Globus pallidus (tissue), 1 donor: ENCODE data around the gene RADIL.

Source experiments
- DNase-seq: peaks from one replicate; pipeline ENCODE4 v3.0.0-alpha.2; 2015; ENCODE audit warnings: low spot score

Gene RADIL

GRCh38 chr7:4754433-4755010, 129.0 kb downstream of the RADIL start:
- no peak for DNase-seq

- DNase-seq, result peak; percentile 69
These were observed 129.7 kb downstream of the RADIL start for GRCh38 chr7:4753598-4754432.

DNA sequence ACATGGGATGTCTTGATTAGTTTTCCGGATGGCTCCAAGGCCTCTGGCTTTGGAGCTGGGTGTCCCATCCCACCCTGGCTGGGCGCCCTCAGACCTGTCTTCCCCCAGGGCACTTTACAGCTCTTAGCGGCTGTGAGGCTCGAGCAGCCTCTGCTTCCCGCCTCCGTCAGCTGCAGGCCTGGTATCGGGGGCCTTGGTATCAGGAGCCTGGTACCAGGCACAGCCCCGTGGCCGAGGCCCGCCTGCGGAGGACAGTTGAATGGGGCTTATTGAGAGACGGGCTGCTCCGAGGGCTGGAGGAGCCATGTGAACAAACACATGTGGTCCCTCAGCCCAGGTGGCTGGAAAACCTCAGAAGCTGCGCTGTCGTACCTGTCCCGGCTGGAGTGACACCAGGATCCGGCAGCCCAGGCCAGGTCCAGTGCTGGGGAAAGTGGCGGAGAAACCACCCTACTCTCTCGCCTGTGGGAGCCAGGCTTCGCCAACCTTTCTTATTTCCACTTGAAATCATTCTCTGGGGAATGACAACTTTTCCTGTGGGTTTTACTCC, 132.0 kb downstream of the RADIL start:
- peak; percentile 87 for DNase-seq

- DNase-seq, result no peak
These were observed 133.7 kb downstream of the RADIL start for GRCh38 chr7:4749798-4750197.

DNA sequence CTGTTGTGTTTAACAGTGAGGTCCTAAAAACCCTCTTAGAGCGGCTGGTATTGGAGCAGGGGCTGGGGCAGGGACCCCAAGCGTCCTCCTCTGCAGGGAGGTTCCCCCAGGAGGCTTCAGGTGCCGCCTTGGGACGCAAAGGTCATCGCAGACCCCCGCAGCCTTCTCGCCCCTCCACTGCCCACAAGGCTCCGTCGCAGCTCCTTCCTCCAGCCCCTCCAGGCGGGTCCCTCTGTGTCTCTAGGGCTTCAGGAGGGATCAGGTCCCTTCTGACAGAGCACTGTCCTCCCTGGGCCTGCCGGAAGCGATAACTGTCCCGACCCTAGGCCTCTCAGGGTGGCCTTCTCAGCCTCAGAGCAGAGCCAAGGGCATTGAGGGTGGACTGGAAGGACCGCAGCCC, 134.2 kb downstream of the RADIL start:
- DNase-seq, result no peak
